Duodenal mucosa (tissue), 2 donors: ENCODE measurements around the gene SCAF1.

Source experiments
- H3K27ac ChIP-seq: one replicate; pipeline ENCODE4 v1.7.0; 2013; ENCODE audit warnings: low read depth, low read length
- H3K27me3 ChIP-seq, 2 donors: one replicate each; pipeline ENCODE4 v1.7.0; 2013; ENCODE audit warnings: low read length in 2 of 2, control low read depth in 1 of 2; ENCODE audit not compliant: insufficient read depth in 2 of 2, control insufficient read depth in 1 of 2
- H3K36me3 ChIP-seq, 2 donors: one replicate each; pipeline ENCODE4 v1.7.0; 2013; ENCODE audit warnings: low read length in 2 of 2, control low read depth in 1 of 2; ENCODE audit not compliant: insufficient read depth in 2 of 2, control insufficient read depth in 1 of 2
- H3K4me1 ChIP-seq, 2 donors: one replicate each; pipeline ENCODE4 v1.7.0; 2013; ENCODE audit warnings: low read length in 2 of 2, control low read depth in 1 of 2; ENCODE audit not compliant: insufficient read depth in 2 of 2, control insufficient read depth in 1 of 2
- H3K4me3 ChIP-seq, 2 donors: one replicate each; pipeline ENCODE4 v1.7.0; 2013; ENCODE audit warnings: low read length in 2 of 2, low read depth in 1 of 2
- H3K9ac ChIP-seq, 2 donors: one replicate each; pipeline ENCODE4 v1.7.0; 2013; ENCODE audit warnings: low read length in 2 of 2, low read depth in 1 of 2
- H3K9me3 ChIP-seq, 2 donors: one replicate each; pipeline ENCODE4 v1.7.0; 2013; ENCODE audit warnings: low read length in 2 of 2, control low read depth in 1 of 2; ENCODE audit not compliant: control insufficient read depth in 1 of 2

SCAF1 gene

DNA sequence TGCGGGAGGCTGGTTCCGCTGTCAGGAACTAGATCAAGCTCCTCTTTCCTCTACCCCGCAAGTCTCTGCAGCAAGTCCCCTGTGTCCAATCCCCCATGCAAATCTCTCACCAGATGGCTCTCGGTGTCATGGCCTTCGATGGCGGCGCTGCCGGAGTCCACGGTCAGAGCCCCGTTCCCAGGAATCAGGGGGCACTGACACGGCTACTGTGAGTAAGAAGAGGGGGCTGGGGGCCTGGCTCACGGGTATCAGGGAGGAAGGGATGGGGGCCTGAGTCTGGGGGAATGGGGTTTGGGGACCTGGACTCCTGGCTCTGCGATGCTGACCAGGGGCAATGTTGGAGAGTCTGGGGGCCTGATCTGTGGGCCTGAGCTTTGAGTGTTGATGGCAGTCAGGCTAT is 4.0 kb downstream of the SCAF1 start:
- Histone ChIP-seq H3K27ac (no peak overlapping the region), H3K4me3 (no peak overlapping the region), H3K9me3 (peaks cover 0 to 2% of the 10 kb centered on the region in 2 donors), H3K4me1 (peaks cover 16 to 20% of the 10 kb centered on the region in 2 donors), H3K36me3 (peaks cover 23 to 46% of the 10 kb centered on the region in 2 donors), H3K9ac (no peak overlapping the region), H3K27me3 (no peaks in the 10 kb centered on the region)

DNA sequence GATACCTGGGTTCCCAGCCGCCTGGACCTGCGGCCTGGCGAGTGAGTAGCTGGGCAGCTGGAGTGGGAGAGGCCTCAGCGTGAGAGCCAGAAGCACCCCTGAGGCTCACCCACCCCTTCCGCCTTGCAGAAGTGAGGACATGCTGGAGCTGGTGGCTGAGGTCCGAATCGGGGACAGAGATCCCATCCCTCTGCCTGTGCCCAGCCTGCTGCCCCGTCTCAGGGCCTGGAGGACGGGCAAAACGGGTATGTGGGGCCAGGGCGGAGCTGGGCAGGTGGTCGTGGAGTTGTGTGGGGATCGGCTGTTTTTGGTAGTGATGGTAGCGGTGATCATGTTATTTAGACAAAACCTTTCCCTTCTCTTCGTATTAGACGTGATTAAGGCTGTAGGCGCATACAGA is 4.6 kb downstream of the SCAF1 start:
- H3K36me3 ChIP-seq = peaks cover 23 to 46% of the 10 kb centered on the region in 2 donors

DNA sequence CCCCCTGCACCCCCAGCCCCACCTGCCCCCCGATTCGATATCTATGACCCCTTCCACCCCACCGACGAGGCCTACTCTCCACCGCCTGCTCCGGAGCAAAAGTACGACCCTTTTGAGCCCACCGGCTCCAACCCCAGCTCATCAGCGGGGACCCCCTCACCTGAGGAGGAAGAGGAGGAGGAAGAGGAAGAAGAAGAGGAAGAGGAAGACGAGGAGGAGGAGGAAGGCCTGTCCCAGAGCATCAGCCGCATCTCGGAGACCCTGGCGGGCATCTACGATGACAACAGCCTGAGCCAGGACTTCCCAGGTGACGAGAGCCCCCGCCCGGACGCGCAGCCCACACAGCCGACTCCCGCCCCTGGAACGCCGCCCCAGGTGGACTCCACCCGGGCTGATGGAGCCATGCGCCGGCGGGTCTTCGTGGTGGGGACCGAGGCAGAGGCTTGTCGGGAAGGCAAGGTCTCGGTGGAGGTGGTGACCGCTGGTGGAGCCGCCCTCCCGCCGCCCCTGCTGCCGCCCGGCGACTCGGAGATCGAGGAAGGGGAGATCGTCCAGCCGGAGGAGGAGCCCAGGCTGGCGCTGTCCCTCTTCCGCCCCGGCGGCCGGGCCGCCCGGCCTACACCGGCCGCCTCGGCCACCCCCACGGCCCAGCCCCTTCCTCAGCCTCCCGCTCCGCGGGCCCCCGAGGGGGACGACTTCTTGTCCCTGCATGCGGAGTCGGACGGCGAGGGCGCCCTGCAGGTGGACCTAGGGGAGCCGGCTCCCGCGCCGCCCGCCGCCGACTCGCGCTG is 9.2 kb downstream of the SCAF1 start:
- H3K27me3 ChIP-seq = no peaks in the 10 kb centered on the region
- H3K4me1 ChIP-seq = no peaks in the 10 kb centered on the region
- H3K27ac ChIP-seq = no peak overlapping the region
- no peak overlapping the region for H3K9ac ChIP-seq
- no peak overlapping the region for H3K4me3 ChIP-seq
- no peaks in the 10 kb centered on the region for H3K9me3 ChIP-seq
- H3K36me3 ChIP-seq = peaks cover 44 to 72% of the 10 kb centered on the region in 2 donors

More for the DNA sequence above, 4.6 kb downstream of the SCAF1 start:
- H3K27ac ChIP-seq = no peak overlapping the region
- no peak overlapping the region for H3K4me3 ChIP-seq
- H3K4me1 ChIP-seq = peaks cover 16 to 18% of the 10 kb centered on the region in 2 donors
- H3K9me3 ChIP-seq = peaks cover 0 to 2% of the 10 kb centered on the region in 2 donors
- H3K9ac ChIP-seq = no peak overlapping the region
- no peaks in the 10 kb centered on the region for H3K27me3 ChIP-seq

DNA sequence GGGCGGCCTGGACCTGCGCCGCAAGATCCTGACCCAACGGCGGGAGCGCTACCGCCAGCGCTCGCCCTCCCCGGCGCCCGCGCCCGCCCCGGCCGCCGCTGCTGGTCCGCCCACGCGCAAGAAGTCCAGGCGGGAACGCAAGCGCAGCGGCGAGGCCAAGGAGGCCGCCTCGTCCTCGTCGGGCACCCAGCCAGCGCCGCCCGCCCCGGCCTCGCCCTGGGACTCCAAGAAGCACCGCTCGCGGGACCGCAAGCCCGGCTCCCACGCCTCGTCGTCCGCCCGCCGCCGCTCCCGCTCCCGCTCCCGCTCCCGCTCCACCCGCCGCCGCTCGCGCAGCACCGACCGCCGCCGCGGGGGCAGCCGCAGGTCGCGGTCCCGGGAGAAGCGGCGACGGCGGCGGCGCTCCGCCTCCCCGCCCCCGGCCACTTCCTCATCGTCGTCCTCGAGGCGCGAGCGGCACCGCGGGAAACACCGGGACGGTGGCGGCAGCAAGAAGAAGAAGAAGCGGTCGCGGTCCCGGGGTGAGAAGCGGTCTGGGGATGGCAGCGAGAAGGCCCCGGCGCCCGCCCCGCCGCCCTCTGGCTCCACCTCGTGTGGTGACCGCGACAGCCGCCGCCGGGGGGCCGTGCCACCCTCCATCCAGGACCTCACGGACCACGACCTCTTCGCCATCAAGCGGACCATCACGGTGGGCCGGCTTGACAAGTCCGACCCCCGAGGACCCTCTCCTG is 10.0 kb downstream of the SCAF1 start:
- Histone ChIP-seq H3K9me3 (no peaks in the 10 kb centered on the region), H3K9ac (no peak overlapping the region), H3K4me1 (no peaks in the 10 kb centered on the region), H3K27ac (no peak overlapping the region), H3K36me3 (peaks cover 46 to 72% of the 10 kb centered on the region in 2 donors), H3K4me3 (no peak overlapping the region), H3K27me3 (no peaks in the 10 kb centered on the region)

DNA sequence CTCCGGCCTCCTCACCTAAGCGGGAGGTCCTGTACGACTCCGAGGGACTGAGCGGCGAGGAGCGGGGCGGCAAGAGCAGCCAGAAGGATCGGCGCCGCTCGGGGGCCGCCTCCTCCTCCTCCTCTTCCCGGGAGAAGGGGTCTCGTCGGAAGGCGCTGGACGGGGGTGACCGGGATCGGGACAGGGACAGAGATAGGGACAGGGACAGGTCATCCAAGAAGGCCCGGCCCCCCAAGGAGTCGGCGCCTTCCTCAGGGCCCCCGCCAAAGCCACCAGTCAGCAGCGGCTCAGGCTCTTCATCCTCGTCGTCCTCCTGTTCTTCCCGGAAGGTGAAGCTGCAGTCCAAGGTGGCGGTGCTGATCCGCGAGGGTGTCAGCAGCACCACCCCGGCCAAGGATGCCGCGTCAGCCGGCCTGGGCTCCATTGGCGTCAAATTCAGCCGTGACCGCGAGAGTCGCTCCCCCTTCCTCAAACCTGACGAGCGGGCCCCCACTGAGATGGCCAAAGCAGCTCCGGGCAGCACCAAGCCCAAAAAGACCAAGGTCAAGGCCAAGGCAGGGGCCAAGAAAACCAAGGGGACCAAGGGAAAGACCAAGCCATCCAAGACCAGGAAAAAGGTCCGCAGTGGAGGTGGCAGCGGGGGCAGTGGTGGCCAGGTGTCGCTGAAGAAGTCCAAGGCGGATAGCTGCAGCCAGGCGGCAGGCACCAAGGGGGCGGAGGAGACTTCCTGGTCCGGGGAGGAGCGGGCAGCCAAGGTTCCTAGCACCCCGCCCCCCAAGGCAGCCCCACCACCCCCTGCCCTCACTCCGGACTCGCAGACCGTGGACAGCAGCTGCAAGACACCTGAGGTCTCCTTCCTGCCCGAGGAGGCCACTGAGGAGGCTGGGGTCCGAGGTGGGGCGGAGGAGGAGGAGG is 10.8 kb downstream of the SCAF1 start:
- Histone ChIP-seq H3K4me1 (no peaks in the 10 kb centered on the region), H3K4me3 (no peak overlapping the region), H3K36me3 (peaks cover 40 to 71% of the 10 kb centered on the region in 2 donors), H3K9me3 (no peaks in the 10 kb centered on the region), H3K27ac (no peak overlapping the region), H3K9ac (no peak overlapping the region), H3K27me3 (no peaks in the 10 kb centered on the region)

DNA sequence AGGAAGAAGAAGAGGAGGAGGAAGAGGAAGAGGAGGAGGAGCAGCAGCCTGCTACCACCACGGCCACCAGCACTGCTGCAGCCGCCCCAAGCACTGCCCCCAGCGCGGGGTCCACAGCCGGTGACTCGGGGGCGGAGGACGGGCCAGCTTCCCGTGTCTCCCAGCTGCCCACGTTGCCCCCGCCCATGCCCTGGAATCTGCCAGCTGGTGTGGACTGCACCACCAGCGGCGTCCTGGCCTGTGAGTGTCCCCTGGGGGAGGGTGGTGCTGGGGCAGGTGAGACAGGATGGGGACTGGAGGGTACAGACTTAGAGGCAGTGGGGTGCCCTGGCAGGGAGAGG is 11.4 kb downstream of the SCAF1 start:
- no peaks in the 10 kb centered on the region for H3K4me1 ChIP-seq
- peaks cover 42 to 77% of the 10 kb centered on the region in 2 donors for H3K36me3 ChIP-seq

DNA sequence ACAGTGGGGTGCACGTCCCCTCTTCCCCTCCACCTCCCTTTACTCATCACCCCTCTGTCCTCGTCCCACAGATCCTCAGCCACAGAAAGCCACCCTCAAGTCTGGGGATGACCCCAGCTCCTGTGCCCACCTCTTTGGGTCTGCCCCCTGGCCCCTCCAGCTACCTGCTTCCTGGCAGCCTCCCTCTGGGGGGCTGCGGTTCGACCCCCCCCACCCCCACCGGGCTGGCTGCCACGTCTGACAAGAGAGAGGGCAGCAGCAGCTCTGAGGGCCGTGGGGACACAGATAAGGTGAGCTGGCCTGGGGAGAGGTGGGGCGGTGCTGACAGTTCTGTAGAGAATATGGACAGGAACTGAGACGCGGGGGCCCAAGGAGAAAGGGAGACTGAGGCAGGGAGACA is 12.6 kb downstream of the SCAF1 start:
- Histone ChIP-seq H3K36me3 (peaks cover 54 to 84% of the 10 kb centered on the region in 2 donors), H3K9ac (no peak overlapping the region), H3K27me3 (no peaks in the 10 kb centered on the region), H3K4me3 (no peak overlapping the region), H3K27ac (no peak overlapping the region), H3K4me1 (no peaks in the 10 kb centered on the region), H3K9me3 (no peaks in the 10 kb centered on the region)

More for the DNA sequence above, 11.4 kb downstream of the SCAF1 start:
- H3K27ac ChIP-seq = no peak overlapping the region
- H3K9me3 ChIP-seq = no peaks in the 10 kb centered on the region
- H3K4me3 ChIP-seq = no peak overlapping the region
- H3K27me3 ChIP-seq = no peaks in the 10 kb centered on the region
- H3K9ac ChIP-seq = no peak overlapping the region

DNA sequence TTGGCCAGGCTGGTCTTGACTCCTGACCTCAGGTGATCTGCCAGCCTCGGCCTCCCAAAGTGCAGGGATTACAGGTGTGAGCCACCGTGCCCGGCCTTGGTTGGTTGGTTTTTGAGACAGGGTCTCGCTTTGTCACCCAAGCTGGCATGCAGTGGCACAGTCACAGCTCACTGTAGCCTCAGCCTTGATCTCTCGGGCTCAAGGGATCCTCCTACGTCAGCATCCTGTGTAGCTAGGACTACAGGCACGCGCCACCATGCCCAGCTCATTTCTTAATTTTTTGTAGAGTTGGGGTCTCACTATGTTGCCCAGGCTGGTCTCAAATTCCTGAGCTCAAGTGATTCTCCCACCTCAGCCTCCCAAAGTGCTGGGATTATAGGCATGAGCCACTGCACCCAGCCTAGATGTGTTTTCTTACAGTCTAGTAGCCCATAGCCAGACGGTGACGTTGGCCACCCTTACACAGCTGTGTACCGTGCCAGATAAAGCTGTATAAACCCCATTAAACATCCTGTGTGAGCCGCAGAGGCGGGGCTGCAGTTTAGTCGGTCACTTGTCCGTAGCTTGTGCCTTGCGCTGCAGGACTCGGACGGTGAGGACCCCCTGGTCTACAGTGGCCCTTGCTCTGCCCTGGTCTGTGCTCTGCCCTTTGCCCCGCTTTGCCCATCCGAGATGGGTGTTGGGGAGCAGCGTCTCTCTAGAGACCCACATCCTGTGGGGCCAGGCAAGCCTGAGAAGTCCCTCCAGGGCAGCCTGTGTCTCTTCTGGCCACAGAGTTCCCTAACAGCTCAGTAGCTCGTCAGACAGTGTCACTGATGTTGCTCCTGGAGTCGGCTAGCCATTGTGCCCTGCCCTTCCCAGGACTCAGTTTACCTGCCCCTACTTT is 13.8 kb downstream of the SCAF1 start:
- no peak overlapping the region for H3K9ac ChIP-seq
- H3K27me3 ChIP-seq = no peaks in the 10 kb centered on the region
- H3K9me3 ChIP-seq = no peaks in the 10 kb centered on the region
- H3K36me3 ChIP-seq = peaks cover 46 to 84% of the 10 kb centered on the region in 2 donors
- no peaks in the 10 kb centered on the region for H3K4me1 ChIP-seq
- H3K27ac ChIP-seq = no peak overlapping the region
- H3K4me3 ChIP-seq = no peak overlapping the region

DNA sequence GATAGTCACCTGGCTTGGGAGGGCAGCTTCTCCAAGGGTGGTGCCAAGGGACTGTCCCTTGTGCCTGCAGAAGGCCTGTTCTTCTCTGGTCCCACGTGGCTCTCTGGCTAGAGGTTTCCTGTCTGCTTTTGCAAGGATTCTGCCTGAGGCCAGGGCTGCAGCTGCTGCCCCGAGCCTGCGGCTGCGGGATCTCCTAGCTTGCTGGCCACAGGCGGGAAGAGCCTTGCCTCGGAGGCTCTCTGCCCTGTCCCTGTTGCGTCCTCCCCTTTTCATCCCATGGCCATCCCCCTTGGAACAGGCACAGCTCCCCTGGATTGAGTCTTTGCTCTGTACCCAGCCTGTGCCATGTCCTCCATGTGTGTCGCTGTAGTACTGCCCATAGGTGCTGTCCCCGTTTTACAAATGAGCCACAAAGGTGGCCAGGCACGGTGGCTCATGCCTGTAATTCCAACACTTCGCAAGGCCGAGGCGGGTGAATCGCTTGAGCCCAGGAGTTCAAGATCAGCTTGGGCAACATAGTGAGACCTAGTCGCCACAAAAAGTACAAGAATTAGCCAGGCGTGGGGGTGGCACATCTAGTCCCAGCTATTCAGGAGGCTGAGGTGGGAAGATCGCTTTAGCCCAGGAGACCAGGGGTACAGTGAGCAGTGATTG is 14.6 kb downstream of the SCAF1 start:
- Histone ChIP-seq H3K27ac (no peak overlapping the region), H3K4me3 (no peak overlapping the region), H3K9ac (no peak overlapping the region), H3K9me3 (no peaks in the 10 kb centered on the region), H3K36me3 (peaks cover 46 to 92% of the 10 kb centered on the region in 2 donors), H3K27me3 (no peaks in the 10 kb centered on the region), H3K4me1 (no peaks in the 10 kb centered on the region)
